RWPE2 (cell line): Measurements from ENCODE around the gene CCSER1.
"Not testable (repeated sequence)": the region's sequence is repeated elsewhere in the genome, so short reads cannot be mapped to it uniquely, and the experiment has no call there.

Experiments used
- ATAC-seq: fragments of 200-7000 bp; cut with Tn5 transposase; 3 replicates; pipeline ENCODE4 v1.9.1; 2021; ENCODE audit warnings: low read depth
- DNase-seq: peaks from one replicate; pipeline ENCODE4 v3.0.0-alpha.2; 2020; ENCODE audit warnings: low spot score
- H3K27ac ChIP-seq: fragments of 450-650 bp; 2 replicates; pipeline ENCODE4 v1.5.1; 2017; ENCODE audit warnings: mild to moderate bottlenecking; ENCODE audit not compliant: poor library complexity, severe bottlenecking
- H3K27me3 ChIP-seq: fragments of 250-450 bp; sonication (Bioruptor Pico); 2 replicates; pipeline ENCODE4 v1.5.1; 2021; ENCODE audit warnings: mild to moderate bottlenecking, moderate library complexity; ENCODE audit not compliant: insufficient read depth, poor library complexity, severe bottlenecking
- H3K36me3 ChIP-seq: fragments of 250-450 bp; sonication (Bioruptor Pico); 2 replicates; pipeline ENCODE4 v1.5.1; 2020; ENCODE audit warnings: low read depth, mild to moderate bottlenecking, moderate library complexity
- H3K4me1 ChIP-seq: fragments of 250-450 bp; sonication (Bioruptor Pico); 2 replicates; pipeline ENCODE4 v1.5.1; 2021; ENCODE audit warnings: mild to moderate bottlenecking, moderate library complexity; ENCODE audit not compliant: insufficient read depth, poor library complexity, severe bottlenecking
- H3K4me3 ChIP-seq: fragments of 250-450 bp; sonication (Bioruptor Pico); 2 replicates; pipeline ENCODE4 v1.5.1; 2021; ENCODE audit warnings: mild to moderate bottlenecking, moderate library complexity; ENCODE audit not compliant: severe bottlenecking
- H3K9me3 ChIP-seq: fragments of 250-450 bp; sonication (Bioruptor Pico); 2 replicates; pipeline ENCODE4 v1.5.1; 2021; ENCODE audit warnings: mild to moderate bottlenecking, moderate library complexity; ENCODE audit not compliant: severe bottlenecking
- CTCF ChIP-seq: fragments of 450-650 bp; IDR thresholded peaks from one replicate; pipeline ENCODE4 v1.5.1; 2017; ENCODE audit warnings: mild to moderate bottlenecking, moderate library complexity; ENCODE audit not compliant: poor library complexity, severe bottlenecking

The CCSER1 gene

GRCh38 chr4:91128519-91128918, 1001.3 kb downstream of the CCSER1 start:
- no peak overlapping the region for H3K27ac ChIP-seq
- no peaks in the 10 kb centered on the region for H3K36me3 ChIP-seq
- no peaks in the 10 kb centered on the region for H3K4me1 ChIP-seq
- ATAC-seq (no peak), DNase-seq (no peak)
- no peaks in the 10 kb centered on the region for H3K27me3 ChIP-seq
- no peak for TF ChIP-seq CTCF
- H3K9me3 ChIP-seq: no peaks in the 10 kb centered on the region
- no peak overlapping the region for H3K4me3 ChIP-seq

- no peak for ATAC-seq
- Histone ChIP-seq H3K27me3 (no peaks in the 10 kb centered on the region), H3K9me3 (no peaks in the 10 kb centered on the region), H3K4me1 (no peaks in the 10 kb centered on the region), H3K27ac (no peak overlapping the region), H3K4me3 (no peak overlapping the region), H3K36me3 (no peaks in the 10 kb centered on the region)
- no peak for TF ChIP-seq CTCF
- DNase-seq: no peak
Observed at GRCh38 chr4:91147067-91147466, 1019.9 kb downstream of the CCSER1 start.

DNA sequence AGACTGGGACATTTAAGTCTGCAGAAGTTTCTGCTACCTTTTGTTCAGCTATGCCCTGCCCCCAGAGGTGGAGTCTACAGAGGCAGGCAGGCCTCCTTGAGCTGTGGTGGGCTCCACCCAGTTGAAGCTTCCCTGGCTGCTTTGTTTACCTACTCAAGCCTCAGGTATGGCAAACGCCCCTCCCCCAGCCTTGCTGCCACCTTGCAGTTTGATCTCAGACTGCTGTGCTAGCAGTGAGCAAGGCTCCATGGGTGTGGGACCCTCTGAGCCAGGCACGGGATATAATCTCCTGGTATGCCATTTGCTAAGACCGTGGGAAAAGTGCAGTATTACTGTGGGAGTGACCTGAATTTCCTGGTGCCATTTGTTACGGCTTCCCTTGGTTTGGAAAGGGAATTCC, 1026.8 kb downstream of the CCSER1 start:
- H3K4me3 ChIP-seq, H3K27me3 ChIP-seq, H3K27ac ChIP-seq, H3K36me3 ChIP-seq, H3K4me1 ChIP-seq, DNase-seq, H3K9me3 ChIP-seq, ATAC-seq: not testable (repeated sequence)

DNA sequence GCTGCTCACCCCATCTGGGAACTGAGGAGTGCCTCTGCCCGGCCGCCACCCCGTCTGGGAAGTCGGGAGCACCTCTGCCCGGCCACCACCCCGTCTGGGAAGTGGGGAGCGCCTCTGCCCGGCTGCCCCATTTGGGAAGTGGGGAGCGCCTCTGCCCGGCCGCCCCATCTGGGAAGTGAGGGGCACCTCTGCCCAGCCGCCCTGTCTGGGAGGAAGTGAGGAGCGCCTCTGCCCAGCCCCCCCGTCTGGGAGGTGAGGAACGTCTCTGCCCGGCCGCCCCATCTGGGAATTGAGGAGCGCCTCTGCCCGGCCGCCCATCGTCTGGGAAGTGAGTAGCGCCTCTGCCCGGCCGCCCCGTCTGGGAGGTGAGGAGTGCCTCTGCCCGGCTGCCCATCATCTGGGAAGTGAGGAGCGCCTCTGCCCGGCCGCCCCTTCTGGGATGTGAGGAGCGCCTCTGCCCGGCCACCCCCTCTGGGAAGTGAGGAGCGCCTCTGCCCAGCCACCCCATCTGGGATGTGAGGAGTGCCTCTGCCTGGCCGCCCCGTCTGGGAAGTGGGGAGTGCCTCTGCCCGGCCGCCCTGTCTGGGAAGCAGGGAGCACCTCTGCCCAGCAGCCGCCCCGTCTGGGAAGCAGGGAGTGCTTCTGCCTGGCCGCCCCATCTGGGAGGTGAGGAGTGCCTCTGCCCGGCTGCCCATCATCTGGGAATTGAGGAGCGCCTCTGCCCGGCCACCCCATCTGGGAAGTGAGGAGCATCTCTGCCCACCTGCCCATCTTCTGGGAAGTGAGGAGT, 1040.9 kb downstream of the CCSER1 start:
- not testable (repeated sequence) for H3K27me3 ChIP-seq, ATAC-seq, H3K4me3 ChIP-seq, H3K4me1 ChIP-seq, DNase-seq, H3K9me3 ChIP-seq, H3K27ac ChIP-seq, H3K36me3 ChIP-seq

- DNase-seq: no peak
- no peak for TF ChIP-seq CTCF
- Histone ChIP-seq H3K27ac (no peak overlapping the region), H3K36me3 (no peaks in the 10 kb centered on the region), H3K4me3 (no peak overlapping the region), H3K27me3 (no peaks in the 10 kb centered on the region), H3K4me1 (no peaks in the 10 kb centered on the region), H3K9me3 (no peaks in the 10 kb centered on the region)
- no peak for ATAC-seq
Observed at GRCh38 chr4:91170768-91171167, 1043.6 kb downstream of the CCSER1 start.

- DNase-seq (no peak), ATAC-seq (no peak)
- Histone ChIP-seq H3K27ac (no peak overlapping the region), H3K4me3 (no peak overlapping the region), H3K4me1 (no peaks in the 10 kb centered on the region), H3K36me3 (no peaks in the 10 kb centered on the region), H3K9me3 (no peaks in the 10 kb centered on the region), H3K27me3 (no peaks in the 10 kb centered on the region)
- TF ChIP-seq CTCF: no peak
Observed at GRCh38 chr4:91171217-91171616, 1044.0 kb downstream of the CCSER1 start.

DNA sequence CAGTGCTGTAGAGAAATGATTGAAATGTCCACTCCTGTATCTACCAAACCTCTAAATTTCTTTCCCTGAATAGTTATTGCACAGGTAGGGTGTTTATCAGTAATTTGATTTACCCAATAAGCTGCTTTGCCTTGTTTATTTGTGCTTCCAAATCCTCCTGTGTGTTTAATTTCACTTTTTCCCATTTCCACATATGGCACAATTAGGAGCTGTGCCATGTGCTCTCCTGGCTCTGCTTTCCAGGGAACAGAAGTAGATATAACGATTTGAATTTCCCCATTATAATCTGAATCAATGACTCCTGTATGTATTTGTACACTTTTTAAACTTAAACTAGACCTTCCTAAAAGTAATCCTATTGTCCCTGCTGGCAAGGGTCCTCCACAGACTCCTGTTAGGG, 1057.9 kb downstream of the CCSER1 start:
- ATAC-seq, H3K4me3 ChIP-seq, H3K27me3 ChIP-seq, H3K36me3 ChIP-seq, H3K9me3 ChIP-seq, DNase-seq, H3K4me1 ChIP-seq, H3K27ac ChIP-seq: not testable (repeated sequence)
